Measurements from ENCODE around the gene SNX30. TPM values are rescaled to one million over a fixed set of nuclear protein-coding genes. Genes with fewer than 3 reads are reported as not detected.

The SNX30 gene
- total and polyA plus RNA-seq, 4 experiments from 2014 or later, result 0.73 to 10.9 (median 7.4) TPM

- DNase-seq, result no peak
- no peak overlapping the region for H3K27ac Mint-ChIP-seq
- no peaks in the 10 kb centered on the region for H3K27me3 ChIP-seq (ENCODE audit: insufficient read depth, low read length)
- peaks cover 14% of the 10 kb centered on the region for H3K36me3 ChIP-seq (ENCODE audit: insufficient read depth, low read length)
- no peaks in the 10 kb centered on the region for H3K27me3 Mint-ChIP-seq
- POLR2A ChIA-PET (ENCODE audit: partially characterized antibody), result no interaction called here
- no peak overlapping the region for H3K4me3 ChIP-seq (ENCODE audit: low read length in 2 of 2)
- intact Hi-C loops (cut with micrococcal nuclease), result no loop called here
- no peak overlapping the region for H3K27ac ChIP-seq (ENCODE audit: low read depth, low read length)
- no peaks in the 10 kb centered on the region for H3K4me1 ChIP-seq (ENCODE audit: insufficient read depth, low read length)
- no peak overlapping the region for H3K4me3 Mint-ChIP-seq
- no peaks in the 10 kb centered on the region for H3K9me3 ChIP-seq (ENCODE audit: control insufficient read depth in 1 of 2, low read length in 2 of 2)
- H3K36me3 Mint-ChIP-seq, result peaks cover 23 to 35% of the 10 kb centered on the region in 2 donors
- peaks cover 9 to 23% (median 15%) of the 10 kb centered on the region in 4 donors for H3K4me1 Mint-ChIP-seq
- CTCF ChIA-PET (ENCODE audit: partially characterized antibody), result interaction anchor here (1.2 to 2.2 kb wide), 4 partner anchors 8 to 269 kb away, joined by 3 to 7 read pairs (median 4); no protein-coding TSS in a partner anchor
- H3K9me3 Mint-ChIP-seq, result no peaks in the 10 kb centered on the region
Measured at GRCh38 chr9:112842555-112842954, 92.0 kb downstream of the SNX30 start.

- Mint-ChIP-seq H3K36me3 (peaks cover 12 to 18% of the 10 kb centered on the region in 2 donors), H3K27me3 (no peaks in the 10 kb centered on the region), H3K4me3 (peak overlapping the region in 4 of 8 donors; percentile 18 to 54 (median 40)), H3K9me3 (no peaks in the 10 kb centered on the region), H3K4me1 (peaks cover 10 to 38% (median 22%) of the 10 kb centered on the region in 4 donors), H3K27ac (peak overlapping the region in 2 of 7 donors; percentile 24 to 26)
- CTCF ChIA-PET (ENCODE audit: partially characterized antibody), result interaction anchor here (0.7 to 3.0 kb wide), 6 partner anchors 9 to 411 kb away, joined by 3 to 15 read pairs (median 5); no protein-coding TSS in a partner anchor
- Histone ChIP-seq H3K36me3 (ENCODE audit: insufficient read depth, low read length) (no peaks in the 10 kb centered on the region), H3K9me3 (ENCODE audit: control insufficient read depth in 1 of 2, low read length in 2 of 2) (no peaks in the 10 kb centered on the region), H3K4me1 (ENCODE audit: insufficient read depth, low read length) (no peaks in the 10 kb centered on the region), H3K4me3 (ENCODE audit: low read length in 2 of 2) (no peak overlapping the region), H3K27me3 (ENCODE audit: insufficient read depth, low read length) (no peaks in the 10 kb centered on the region), H3K27ac (ENCODE audit: low read depth, low read length) (no peak overlapping the region)
- DNase-seq, result peak; percentile 53 to 63 (median 56)
- POLR2A ChIA-PET (ENCODE audit: partially characterized antibody), result no interaction called here
- intact Hi-C loops (cut with micrococcal nuclease), result loop anchor here (1.0 kb wide), 1 partner anchor 58 kb away; no protein-coding TSS in a partner anchor
Measured at GRCh38 chr9:112844771-112845542, 94.4 kb downstream of the SNX30 start.

GRCh38 chr9:112846528-112847488 lies 96.2 kb downstream of the SNX30 start:
- Mint-ChIP-seq H3K36me3 (peaks cover 21 to 24% of the 10 kb centered on the region in 2 donors), H3K27ac (peak overlapping the region in 1 of 7 donors; percentile 15), H3K4me1 (peaks cover 10 to 38% (median 22%) of the 10 kb centered on the region in 4 donors), H3K9me3 (no peaks in the 10 kb centered on the region), H3K27me3 (no peaks in the 10 kb centered on the region), H3K4me3 (no peak overlapping the region)
- no peak for DNase-seq
- ChIA-PET POLR2A (ENCODE audit: partially characterized antibody) (no interaction called here), CTCF (ENCODE audit: partially characterized antibody) (interaction anchor here (2.2 to 3.0 kb wide), 2 partner anchors 10 to 56 kb away, joined by 12 to 15 read pairs; no protein-coding TSS in a partner anchor)
- Histone ChIP-seq H3K9me3 (ENCODE audit: control insufficient read depth in 1 of 2, low read length in 2 of 2) (no peaks in the 10 kb centered on the region), H3K4me3 (ENCODE audit: low read length in 2 of 2) (no peak overlapping the region), H3K27ac (ENCODE audit: low read depth, low read length) (no peak overlapping the region), H3K4me1 (ENCODE audit: insufficient read depth, low read length) (no peaks in the 10 kb centered on the region), H3K36me3 (ENCODE audit: insufficient read depth, low read length) (no peaks in the 10 kb centered on the region), H3K27me3 (ENCODE audit: insufficient read depth, low read length) (no peaks in the 10 kb centered on the region)
- intact Hi-C loops (cut with micrococcal nuclease), result no loop called here

- no peaks in the 10 kb centered on the region for H3K27me3 Mint-ChIP-seq
- no peak overlapping the region for H3K4me3 Mint-ChIP-seq
- H3K27me3 ChIP-seq (ENCODE audit: insufficient read depth, low read length), result no peaks in the 10 kb centered on the region
- H3K36me3 ChIP-seq (ENCODE audit: insufficient read depth, low read length), result no peaks in the 10 kb centered on the region
- no peak overlapping the region for H3K4me3 ChIP-seq (ENCODE audit: low read length in 2 of 2)
- no peaks in the 10 kb centered on the region for H3K9me3 ChIP-seq (ENCODE audit: control insufficient read depth in 1 of 2, low read length in 2 of 2)
- ChIA-PET CTCF (ENCODE audit: partially characterized antibody) (no interaction called here), POLR2A (ENCODE audit: partially characterized antibody) (no interaction called here)
- intact Hi-C loops (cut with micrococcal nuclease), result no loop called here
- no peak overlapping the region for H3K27ac ChIP-seq (ENCODE audit: low read depth, low read length)
- peaks cover 32 to 33% of the 10 kb centered on the region in 2 donors for H3K36me3 Mint-ChIP-seq
- H3K4me1 Mint-ChIP-seq, result peaks cover 7 to 32% (median 21%) of the 10 kb centered on the region in 4 donors
- no peaks in the 10 kb centered on the region for H3K4me1 ChIP-seq (ENCODE audit: insufficient read depth, low read length)
- DNase-seq, result no peak
- no peak overlapping the region for H3K27ac Mint-ChIP-seq
- no peaks in the 10 kb centered on the region for H3K9me3 Mint-ChIP-seq
Measured at GRCh38 chr9:112848316-112849151, 98.0 kb downstream of the SNX30 start.

GRCh38 chr9:112849363-112849922 lies 98.9 kb downstream of the SNX30 start:
- intact Hi-C loops (cut with micrococcal nuclease), result no loop called here
- Mint-ChIP-seq H3K4me1 (peaks cover 4 to 24% (median 15%) of the 10 kb centered on the region in 4 donors), H3K9me3 (no peaks in the 10 kb centered on the region), H3K4me3 (no peak overlapping the region), H3K27me3 (no peaks in the 10 kb centered on the region), H3K27ac (peak overlapping the region in 2 of 7 donors; percentile 4 to 19), H3K36me3 (peaks cover 32 to 36% of the 10 kb centered on the region in 2 donors)
- H3K36me3 ChIP-seq (ENCODE audit: insufficient read depth, low read length), result no peaks in the 10 kb centered on the region
- no peak for DNase-seq
- H3K4me3 ChIP-seq (ENCODE audit: low read length in 2 of 2), result no peak overlapping the region
- ChIA-PET POLR2A (ENCODE audit: partially characterized antibody) (no interaction called here), CTCF (ENCODE audit: partially characterized antibody) (interaction anchor here (0.9 kb wide), 1 partner anchor 752 kb away, joined by 3 read pairs; no protein-coding TSS in a partner anchor)
- H3K27ac ChIP-seq (ENCODE audit: low read depth, low read length), result no peak overlapping the region
- no peaks in the 10 kb centered on the region for H3K4me1 ChIP-seq (ENCODE audit: insufficient read depth, low read length)
- H3K9me3 ChIP-seq (ENCODE audit: control insufficient read depth in 1 of 2, low read length in 2 of 2), result no peaks in the 10 kb centered on the region
- H3K27me3 ChIP-seq (ENCODE audit: insufficient read depth, low read length), result no peaks in the 10 kb centered on the region

GRCh38 chr9:112850840-112851239 lies 100.3 kb downstream of the SNX30 start:
- Histone ChIP-seq H3K4me1 (ENCODE audit: insufficient read depth, low read length) (no peaks in the 10 kb centered on the region), H3K27me3 (ENCODE audit: insufficient read depth, low read length) (no peaks in the 10 kb centered on the region), H3K36me3 (ENCODE audit: insufficient read depth, low read length) (no peaks in the 10 kb centered on the region), H3K27ac (ENCODE audit: low read depth, low read length) (no peak overlapping the region), H3K9me3 (ENCODE audit: control insufficient read depth in 1 of 2, low read length in 2 of 2) (no peaks in the 10 kb centered on the region), H3K4me3 (ENCODE audit: low read length in 2 of 2) (no peak overlapping the region)
- ChIA-PET POLR2A (ENCODE audit: partially characterized antibody) (no interaction called here), CTCF (ENCODE audit: partially characterized antibody) (no interaction called here)
- Mint-ChIP-seq H3K4me3 (no peak overlapping the region), H3K4me1 (peaks cover 3 to 15% (median 8%) of the 10 kb centered on the region in 4 donors), H3K9me3 (no peaks in the 10 kb centered on the region), H3K27ac (no peak overlapping the region), H3K36me3 (peaks cover 31 to 36% of the 10 kb centered on the region in 2 donors), H3K27me3 (no peaks in the 10 kb centered on the region)
- DNase-seq, result no peak
- intact Hi-C loops (cut with micrococcal nuclease), result no loop called here

Measured in CD4-positive, alpha-beta memory T cell (primary cell).